Islet precursor cell (in vitro differentiated cells): ENCODE data around the gene ABLIM3.
A peak's percentile ranks its signal among the peaks of the same experiment; 100 is the strongest.

ENCODE experiments used
- DNase-seq: peaks from one replicate; pipeline ENCODE4 v3.0.0-alpha.2; 2018

Gene ABLIM3

DNA sequence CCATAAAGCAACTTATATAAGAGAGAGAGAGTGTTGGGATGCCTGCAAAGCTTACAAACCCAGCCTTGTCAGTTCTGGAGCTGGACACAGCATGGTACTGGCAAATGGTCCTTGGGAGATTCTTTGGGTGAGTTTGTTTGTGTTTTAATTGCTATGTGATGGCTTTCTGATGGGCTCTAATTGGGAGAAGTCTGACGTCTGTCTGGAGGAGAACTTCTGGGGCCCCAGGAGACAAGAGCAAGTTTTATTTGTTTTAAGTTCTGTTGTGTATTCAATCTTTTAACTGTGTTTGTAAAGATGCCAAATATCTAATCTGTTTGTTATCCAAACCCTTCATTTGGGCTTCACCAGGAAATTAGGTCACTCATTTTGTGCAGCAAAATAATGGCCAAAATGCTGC lies 80.0 kb downstream of the ABLIM3 start:
- DNase-seq: no peak

DNA sequence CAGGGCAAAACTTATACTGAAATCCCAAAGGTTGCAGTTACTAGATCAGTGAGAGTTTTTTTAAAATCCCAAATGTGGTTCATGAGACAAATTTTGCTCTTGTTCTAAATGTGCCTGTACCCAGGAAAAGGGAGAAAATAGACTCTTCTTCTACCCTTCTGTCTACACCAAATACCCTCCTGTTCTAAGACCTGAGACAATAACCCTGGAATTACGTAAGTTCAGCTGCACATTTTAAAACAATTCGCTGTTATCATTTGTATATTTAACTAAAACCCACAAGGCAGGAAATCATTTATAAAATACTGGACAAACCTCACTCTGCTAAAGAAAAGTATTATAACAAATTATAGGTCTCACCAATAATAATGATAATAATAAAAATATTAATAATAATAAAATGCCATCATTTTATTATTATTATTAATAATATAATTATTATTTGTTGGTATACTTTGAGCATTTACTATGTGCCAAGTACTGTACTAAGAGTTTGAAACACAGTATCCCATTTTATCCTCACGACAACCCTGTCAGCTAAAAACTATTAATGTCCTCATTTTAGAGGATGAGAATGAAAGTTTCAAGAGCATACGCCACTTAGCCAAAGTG lies 80.5 kb downstream of the ABLIM3 start:
- DNase-seq: no peak

DNA sequence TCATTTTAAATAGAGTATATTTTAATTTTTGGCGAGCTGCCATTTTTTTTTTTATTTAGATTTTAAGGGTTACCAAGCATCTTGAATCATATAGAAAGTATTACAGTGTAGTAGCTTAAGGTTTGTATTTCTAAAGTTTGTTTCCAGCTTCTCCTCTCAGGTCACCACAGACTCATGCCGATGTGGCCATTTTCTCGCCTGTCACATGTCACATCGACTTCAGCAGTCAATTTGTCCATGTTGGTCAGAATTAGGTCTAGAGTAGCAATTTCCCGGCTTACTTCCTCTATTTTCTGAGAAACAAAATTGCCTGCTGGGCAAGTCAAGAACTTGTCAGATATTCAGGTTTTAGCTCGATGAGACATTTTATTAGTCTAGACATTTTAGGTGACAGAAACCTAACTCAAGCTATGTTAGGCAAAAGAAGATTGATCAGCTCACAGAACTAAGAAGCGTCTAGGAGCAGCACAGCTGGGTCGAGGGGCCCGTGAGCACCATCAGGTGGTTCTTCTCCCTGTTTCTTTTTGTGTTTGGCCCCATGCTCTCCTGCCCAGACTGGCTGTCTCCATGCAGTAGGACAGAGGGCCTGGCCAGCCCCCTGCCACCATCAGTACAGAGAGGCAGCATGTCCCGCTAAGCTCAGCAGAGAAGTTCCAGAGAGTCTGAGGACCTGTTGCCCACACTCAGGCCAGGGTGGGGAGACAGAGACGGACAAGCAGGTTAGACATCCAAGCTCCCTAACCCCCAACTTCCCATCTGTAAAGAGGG lies 82.0 kb downstream of the ABLIM3 start:
- no peak for DNase-seq

GRCh38 chr5:149224282-149224681 lies 83.0 kb downstream of the ABLIM3 start:
- DNase-seq: no peak

DNA sequence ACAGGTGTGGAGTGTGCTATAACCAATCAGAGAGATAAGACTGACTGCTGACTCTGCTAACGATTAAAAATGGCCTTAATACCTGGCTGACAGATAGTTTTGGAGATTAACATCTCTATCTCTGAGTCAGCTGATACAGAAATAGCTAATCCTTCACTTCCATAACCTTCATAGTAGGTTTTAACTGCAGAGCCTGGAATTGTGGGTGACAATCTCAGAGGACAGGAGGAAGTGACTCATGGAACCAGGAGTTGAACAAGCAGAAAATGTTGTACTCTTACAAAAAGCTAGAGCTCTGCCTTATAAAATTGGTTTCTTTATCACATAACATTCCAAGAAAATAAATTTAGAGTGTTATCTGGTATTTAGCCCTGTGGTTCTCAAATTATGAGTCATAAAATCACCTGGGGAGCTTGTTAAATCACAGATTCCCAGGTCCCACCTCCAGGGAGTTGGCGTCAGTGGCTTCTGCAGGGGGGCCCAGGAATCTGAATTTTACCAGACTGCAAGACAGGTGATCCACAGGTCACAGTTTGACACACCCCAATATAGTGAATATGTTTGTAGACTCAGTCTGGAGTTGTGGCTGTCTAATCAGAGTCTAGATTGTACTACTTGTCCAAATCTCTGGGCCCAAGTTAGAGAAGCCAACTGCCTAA lies 86.0 kb downstream of the ABLIM3 start:
- DNase-seq: no peak

- DNase-seq: peak; percentile 70
Observed at GRCh38 chr5:149228618-149229297, 87.5 kb downstream of the ABLIM3 start.

DNA sequence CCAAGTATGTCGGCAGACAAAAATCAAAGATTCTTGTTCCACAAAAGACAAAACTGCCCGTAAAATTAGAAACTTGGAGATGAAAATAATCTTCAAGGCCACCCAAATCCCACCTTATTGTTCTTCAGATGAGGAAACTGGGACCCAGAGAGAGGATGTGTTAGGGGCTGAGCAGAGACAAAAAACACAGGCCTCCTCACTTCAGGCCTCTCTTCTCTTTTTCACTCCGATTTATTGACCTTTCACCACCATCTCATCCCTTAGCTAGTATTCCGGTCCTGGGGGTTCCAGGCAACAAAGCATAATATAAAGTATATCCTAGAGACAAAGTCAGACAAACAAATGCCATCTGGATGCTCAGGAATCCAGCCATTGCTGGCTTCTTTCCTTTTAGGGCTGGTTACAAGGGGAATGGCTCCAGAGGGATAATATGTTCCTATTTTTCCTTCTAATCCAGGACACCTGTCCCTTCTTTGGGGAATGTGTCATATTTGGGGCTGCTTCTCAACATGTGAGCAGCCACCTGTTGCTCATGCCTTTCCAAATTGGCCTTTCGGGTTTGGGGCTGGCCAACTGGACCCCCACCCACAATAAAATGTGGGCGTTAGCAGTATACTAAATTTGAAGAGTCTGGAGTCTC lies 88.1 kb downstream of the ABLIM3 start:
- DNase-seq: no peak

DNA sequence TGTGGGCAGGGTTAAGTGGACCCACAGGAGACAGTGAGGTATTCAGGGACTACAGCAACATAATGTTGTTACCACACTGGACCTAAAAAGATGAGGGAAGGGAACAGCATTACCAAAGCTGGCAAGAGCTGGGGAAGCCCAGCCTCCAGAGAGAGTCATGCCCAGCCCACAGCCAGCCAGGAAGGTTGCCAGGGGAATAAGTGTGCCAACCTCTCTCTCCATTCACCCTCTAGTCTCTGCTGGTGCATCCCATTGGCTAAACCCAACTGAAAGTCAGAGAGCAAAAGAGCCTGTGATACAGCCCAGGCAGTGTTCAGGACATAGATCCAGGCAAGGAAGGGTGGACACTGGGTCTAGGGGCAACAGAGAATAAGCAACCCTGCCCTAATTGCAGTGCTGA lies 94.5 kb downstream of the ABLIM3 start:
- DNase-seq: no peak

DNA sequence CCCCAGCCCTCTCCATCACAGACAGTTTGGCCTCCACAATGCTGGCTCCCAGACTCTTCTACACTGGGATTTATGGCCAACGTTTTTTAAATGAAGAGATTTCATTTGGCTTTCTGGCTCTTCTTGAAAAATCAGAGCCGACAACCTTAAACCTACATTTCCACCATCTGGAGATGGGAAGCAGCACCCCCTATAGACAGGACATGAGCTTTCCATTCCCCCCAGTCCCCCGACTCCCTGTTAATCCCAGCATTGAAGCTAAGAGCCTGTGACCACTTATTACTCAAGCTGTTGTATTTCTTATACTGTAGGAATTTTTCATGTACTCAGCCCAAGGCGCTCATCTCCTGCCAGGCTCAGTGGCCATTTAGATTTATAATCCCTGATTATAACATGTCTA lies 96.4 kb downstream of the ABLIM3 start:
- no peak for DNase-seq

- DNase-seq: no peak
Observed at GRCh38 chr5:149238540-149238939, 97.2 kb downstream of the ABLIM3 start.

DNA sequence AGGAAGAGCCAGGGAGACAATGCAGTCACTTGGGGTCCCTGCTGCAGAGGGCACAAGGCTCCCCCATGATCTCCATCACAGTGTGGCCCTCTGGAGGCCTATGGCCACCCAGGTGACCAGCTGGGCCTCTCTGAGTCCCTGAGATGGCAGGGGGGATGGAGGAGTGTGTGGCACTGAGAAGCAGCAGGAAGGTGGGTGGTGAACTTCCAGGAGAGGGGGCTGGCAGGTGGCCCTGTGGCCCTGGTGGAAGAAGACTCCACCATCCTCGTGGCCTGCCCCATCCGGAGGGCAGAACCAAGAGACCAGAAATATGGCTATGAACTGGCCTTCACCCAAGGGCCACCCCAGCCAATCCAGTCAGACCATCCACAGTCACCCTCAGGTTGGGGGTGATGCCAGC lies 98.6 kb downstream of the ABLIM3 start:
- no peak for DNase-seq

GRCh38 chr5:149240354-149240998 lies 99.2 kb downstream of the ABLIM3 start:
- no peak for DNase-seq

- DNase-seq: no peak
Observed at GRCh38 chr5:149242339-149242738, 101.0 kb downstream of the ABLIM3 start.

DNA sequence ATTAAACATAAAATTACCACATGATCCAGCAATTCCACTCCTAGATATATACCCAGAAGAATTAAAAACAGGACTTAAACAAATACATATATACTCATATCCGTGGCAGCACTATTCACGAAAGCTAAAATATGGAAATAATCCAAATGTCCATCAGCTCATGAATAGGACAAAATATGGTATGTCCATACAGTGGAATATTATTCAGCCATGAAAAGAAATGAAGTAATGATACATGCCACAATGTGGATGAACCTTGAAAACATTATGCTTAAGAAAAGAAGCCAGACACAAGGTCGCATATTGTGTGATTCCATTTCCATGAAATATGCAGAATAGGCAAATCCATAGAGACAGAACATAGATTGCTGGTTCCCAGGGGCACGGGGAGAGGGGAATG lies 105.6 kb downstream of the ABLIM3 start:
- no peak for DNase-seq

DNA sequence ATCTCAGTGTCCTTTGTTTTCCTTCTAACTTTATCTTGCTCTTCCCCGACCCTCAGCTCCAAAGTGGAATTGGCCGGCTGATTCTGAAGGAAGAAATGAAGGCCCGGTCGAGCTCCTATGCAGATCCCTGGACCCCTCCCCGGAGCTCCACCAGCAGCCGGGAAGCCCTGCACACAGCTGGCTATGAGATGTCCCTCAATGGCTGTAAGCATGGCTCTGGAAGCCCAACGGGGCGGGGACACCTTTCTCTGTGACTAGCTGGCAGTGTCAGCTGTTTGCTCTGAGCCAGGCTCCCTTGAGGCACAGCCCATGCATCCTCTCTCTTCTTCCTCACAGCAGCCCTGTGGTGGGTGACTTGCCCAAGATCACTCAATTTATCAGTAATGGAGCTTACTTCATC lies 106.4 kb downstream of the ABLIM3 start:
- no peak for DNase-seq

- DNase-seq: no peak
Observed at GRCh38 chr5:149251546-149251945, 110.3 kb downstream of the ABLIM3 start.

DNA sequence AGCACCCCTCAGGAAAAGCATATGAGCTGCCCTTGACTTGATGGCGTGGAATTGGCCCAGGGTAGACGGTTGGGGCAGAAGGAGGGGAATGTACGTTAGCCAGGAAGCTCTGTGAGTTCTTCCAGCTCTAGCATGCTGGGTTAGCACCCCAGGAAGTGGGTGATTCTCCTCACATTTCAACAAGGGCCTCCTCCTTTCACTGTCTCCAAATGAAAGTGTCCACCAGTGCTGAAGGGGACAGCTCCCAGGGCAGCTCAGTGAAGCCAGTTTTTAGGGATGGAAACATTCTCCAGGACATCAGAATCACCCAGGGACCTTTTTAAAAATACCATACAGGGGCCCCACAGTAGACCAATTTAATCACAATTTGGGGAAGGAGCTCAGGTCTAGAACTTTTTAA lies 113.2 kb downstream of the ABLIM3 start:
- DNase-seq: peak; percentile 66

- no peak for DNase-seq
Observed at GRCh38 chr5:149256451-149256850, 115.2 kb downstream of the ABLIM3 start.

DNA sequence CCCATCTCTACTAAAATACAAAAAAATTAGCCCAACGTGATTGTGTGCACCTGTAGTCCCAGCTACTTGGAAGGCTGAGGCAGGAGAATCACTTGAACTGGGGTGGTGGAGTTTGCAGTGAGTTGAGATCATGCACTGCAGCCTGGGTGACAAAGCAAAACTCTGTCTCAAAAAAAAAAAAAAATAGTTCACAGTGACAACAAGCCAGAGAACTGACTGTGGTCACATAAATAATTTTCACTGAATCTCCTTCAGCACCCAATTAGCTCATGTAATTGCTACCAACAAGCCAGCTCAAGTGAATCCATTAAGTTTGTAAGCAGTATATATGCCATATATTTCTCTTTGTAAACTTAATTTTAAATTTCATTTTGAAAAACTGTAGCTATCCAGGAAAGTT lies 115.8 kb downstream of the ABLIM3 start:
- DNase-seq: no peak

DNA sequence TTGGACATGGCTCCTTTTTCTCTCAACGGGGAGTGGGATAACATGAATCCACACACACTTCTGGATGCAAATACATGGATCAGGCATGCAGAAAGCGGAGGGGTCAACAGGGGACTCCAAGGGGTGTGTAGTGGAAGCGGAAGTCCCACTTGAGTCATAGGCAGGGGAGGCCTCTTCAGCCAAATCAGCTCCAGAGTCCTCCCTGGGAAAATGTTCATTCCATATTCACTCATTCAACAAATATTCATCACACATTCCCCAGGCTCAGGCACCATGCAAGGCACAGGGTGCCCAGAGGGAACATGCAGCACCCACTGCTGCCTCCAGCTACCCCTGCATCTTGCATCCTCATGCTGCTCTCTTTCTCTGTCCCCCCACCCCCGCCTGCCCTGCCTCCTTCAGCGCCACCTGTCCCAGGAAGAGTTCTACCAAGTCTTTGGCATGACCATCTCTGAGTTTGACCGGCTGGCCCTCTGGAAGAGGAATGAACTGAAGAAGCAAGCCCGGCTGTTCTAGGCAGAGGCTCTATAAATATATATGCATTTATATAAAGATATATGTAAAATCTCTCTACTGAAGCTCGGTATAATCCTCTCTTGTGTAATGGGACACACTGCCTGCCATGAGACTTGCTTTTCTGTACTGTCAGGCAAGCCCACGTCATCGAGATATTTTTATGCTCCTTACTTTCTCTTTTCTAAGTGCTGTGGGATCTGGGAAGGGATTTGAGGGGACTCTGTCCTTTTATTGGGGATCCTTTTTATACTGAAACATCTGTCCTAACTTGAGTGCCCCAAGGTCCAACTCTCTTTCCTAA lies 116.8 kb downstream of the ABLIM3 start:
- DNase-seq: no peak

- no peak for DNase-seq
Observed at GRCh38 chr5:149260761-149261160, 119.5 kb downstream of the ABLIM3 start.

DNA sequence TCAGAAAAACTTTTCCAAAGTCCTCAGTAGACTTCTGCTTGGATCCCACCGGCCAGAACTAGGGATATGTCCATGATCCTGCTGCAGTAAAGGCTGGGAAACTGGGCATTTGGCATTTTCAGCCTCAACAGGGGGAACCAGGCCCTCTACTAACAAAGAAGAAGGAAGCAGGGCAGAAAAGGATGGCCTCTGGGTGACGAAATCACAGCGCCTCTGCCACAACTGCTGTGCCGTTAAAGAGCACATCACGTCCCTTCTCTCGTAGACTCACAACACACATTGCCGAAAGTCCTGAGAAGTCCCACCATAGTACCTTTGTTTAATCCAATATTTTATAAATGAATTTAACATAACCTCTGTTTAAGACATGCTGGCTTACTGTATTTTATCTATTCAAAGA lies 120.0 kb downstream of the ABLIM3 start:
- DNase-seq: no peak
